NCI-H345 (cell line): ENCODE data around the gene ZBTB39.
"Not testable (repeated sequence)": the region's sequence is repeated elsewhere in the genome, so short reads cannot be mapped to it uniquely, and the experiment has no call there.

Experiments
- DNase-seq: peaks from one replicate; lab custom pipeline; 2025; lab: John Stamatoyannopoulos, UW

Gene ZBTB39

DNA sequence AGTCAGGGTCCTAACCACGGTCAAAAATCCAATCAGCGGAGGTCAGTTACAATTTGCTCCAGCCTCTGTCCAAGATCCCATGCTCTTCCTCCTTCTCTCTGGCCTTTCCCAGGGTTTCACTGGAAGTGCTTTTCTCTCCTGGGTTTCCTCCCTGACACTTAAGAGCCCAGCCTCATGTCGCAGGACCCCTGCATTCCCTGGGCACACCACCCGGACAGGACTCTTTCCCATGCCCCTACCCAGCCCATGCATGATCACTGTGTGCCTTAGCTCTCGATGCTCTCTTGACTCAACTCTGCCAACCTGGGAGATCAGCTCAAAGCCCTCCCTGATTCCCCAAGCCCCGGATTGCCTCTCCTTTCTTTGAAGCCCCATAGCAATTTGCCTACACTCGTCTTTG is 25.4 kb upstream of the ZBTB39 start:
- no peak for DNase-seq

DNA sequence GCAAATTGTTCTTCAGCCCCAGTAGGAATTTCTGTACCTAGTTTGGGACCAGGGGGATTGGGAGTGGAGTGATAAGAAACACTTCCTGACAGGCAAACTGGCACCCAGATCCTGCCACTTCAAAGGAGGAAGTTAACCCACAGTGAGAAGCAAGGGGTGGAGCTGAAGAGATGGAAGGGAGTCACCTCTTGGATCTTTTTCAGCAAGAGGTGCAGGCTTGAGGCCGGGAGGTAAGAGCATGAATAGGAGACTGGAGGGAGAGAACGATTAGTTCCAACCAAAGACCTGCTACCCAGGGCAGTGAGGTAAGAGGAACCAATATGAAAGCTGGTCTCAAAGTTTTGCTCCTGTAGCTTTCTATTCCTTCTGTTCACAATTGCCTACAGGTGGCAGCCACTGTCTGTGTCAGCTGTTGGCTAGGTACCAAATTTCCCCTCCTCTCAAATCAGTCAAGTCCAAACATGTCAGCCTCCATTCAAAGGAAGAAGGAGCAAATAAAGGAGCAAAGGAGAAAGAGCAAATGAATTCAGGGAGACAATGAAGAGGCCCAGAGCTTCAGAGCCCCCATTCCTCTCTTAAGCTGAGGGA is 24.9 kb upstream of the ZBTB39 start:
- peak; percentile 90 for DNase-seq

DNA sequence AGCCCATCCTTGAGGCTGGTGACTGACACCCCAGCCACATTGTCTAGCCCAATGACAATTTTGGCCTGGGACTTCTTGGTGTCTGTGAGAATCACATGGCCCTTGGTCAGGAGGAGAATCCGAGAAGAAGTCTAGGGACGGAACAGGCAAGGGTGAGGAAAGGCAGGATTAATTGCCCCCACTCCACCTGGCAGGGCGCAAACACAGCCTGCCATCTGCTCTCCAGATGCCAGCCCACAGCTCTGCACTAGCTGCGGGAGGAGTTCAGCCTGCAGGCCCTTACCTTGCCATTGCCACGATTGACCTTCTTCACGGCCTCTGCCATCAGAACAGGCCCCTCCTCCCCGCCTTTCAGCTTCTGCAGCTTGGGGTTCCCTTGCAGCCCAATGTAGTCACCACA is 23.1 kb upstream of the ZBTB39 start:
- no peak for DNase-seq

DNA sequence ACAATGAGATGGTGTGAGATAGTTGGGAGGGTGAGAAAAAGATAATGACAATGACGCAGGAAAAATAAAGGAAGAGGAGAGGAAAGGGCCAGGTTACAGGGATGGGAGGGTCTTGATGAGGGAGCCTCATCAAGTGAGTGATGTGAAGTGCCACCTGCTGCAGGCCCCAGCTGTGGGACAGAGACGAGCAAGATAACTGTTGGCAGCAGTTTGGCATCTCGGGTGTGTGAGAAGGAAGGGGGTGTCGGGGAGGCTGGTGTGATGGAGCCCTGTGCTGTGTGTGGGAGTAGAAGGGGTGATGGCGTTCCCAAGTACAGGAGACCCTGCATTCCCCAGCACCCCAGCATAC is 21.4 kb upstream of the ZBTB39 start:
- DNase-seq, result peak; percentile 8

DNA sequence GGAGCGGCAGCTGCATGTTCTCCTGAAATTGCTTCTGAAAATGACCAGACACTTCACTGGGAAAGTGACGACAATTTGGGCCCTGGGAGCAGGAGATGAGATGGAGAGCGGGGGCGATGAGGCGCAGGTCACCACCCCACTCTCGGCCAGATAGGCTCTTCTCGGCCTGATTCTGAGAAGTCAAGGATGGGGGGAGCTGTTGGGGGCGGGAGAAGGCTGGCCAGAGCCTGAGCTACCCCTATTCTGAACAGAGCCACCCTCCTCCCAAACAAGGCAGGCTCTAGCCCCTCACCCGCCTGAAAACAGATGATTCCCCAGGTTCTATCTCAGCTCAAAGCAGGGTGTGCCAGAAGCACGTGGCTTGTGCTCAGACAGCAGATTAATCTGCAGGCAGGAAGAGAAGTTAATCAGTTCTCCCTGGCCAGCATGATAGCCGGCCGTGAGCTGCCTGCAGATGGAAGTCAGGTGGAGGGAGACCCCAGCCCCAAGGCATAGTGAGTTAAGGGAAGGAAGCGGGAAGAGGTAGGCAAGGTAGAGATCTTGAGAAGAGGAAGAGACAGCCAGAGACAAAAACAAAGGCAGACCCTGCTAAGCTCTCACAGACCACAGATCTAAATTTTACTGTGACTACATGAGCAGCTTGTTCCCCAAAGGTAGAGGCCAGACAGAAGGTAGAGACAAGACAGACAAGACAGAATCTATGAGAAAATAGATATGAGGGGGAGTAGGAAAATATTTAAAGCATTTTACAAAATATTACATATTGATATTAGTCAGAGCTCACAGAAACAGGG is 20.9 kb upstream of the ZBTB39 start:
- no peak for DNase-seq

DNA sequence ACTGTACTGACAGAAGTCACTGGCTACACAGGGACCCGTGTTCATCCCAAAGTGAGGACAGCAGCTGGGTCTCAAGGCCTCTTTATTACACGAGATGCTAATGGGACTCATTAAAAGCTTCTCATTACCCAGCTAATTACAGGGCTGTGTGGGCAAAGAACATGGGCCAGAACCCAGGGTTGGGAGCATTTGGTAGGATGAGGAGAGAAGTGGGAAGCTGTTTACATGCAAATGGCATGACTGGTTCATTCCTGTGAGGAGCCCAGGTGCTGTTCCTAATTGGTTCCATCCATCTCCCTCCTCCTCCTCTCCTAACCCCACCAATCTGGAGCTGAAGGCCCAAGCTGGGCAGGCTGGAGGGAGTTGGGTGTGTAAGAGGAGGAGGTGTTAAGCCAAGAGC is 18.9 kb upstream of the ZBTB39 start:
- no peak for DNase-seq

DNA sequence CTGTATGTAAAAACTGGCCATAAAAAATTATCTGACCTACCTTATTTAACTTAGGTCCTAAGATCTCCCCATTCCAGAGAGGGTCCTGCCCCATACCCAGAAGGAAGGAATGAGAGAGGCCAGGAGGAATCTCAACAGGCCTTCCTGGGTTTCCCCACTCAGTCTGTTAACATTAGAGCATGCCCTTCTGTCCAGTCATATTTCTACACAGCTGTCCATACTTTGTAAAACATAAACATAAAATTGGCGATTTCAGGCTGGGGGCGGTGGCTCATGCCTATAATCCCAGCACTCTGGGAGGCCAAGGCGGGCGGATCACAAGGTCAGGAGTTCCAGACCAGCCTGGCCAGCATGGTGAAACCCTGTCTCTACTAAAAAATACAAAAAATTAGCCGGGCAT is 16.0 kb upstream of the ZBTB39 start:
- DNase-seq, result not testable (repeated sequence)

DNA sequence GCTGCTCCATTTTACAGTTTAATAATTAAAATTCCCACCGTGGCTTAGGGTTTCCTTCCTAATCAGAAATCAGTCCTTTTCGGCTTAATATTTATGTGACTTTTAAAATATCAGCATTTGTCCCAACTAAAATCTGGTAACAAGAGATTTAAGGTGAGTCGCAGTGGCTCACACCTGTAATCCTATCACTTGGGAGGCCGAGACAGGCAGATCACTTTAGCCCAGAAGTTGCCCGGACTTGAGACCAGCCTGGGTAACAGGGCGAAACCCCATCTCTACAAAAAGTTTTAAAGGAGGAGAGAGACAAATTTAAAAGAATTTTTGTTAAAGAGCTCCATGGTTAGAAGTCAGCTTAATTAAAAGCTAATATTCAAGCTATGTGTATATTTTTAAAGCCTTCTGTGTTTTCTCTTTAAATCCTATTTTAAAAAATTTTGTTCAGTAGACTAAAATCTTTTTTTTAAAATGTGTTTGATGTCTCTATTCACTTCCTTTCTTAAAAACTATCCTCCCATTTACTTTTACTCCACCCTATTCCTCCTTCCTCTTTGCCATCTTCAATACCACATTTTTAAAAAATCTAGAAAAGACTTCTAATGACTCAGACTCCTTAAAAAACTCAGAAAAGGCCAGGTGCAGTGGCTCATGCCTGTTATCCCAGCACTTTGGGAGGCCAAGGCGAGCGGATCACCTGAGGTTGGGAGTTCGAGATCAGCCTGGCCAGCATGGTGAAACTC is 13.8 kb upstream of the ZBTB39 start:
- DNase-seq, result no peak

DNA sequence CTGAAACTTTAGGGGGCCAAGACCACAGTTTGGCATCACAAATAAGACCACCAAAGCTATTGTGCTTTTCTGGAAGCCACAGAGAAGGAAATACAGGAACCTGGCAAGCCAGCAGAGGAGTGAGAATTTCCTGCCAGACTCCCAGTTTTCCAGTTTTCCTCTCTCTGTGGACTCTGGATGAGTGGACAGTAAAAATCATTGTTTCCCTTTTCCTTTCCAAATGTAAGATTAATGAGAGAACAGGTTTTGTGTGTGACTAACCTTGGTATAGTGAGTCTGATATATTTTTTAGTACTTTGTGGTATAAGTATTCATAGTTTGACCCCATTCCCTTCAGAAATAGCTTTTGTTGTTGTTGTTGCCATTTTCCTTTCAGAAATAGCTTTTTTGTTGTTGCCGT is 12.6 kb upstream of the ZBTB39 start:
- DNase-seq, result no peak

DNA sequence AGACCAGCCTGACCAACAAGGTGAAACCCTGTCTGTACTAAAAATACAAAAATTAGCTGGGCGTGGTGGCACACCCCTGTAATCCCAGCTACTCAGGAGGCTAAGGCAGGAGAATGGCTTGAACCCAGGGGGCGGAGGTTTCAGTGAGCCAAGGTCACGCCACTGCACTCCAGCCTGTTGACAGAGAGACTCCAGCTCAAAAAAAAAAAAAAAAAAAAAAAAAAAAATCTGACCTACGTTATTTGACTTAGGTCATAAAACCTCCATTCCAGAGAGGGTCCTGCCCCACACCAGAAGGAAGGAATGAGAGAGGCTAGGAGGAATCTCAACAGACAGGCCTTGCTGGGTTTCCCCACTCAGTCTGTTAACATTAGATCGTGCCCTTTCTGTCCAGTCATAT is 12.0 kb upstream of the ZBTB39 start:
- DNase-seq, result not testable (repeated sequence)

DNA sequence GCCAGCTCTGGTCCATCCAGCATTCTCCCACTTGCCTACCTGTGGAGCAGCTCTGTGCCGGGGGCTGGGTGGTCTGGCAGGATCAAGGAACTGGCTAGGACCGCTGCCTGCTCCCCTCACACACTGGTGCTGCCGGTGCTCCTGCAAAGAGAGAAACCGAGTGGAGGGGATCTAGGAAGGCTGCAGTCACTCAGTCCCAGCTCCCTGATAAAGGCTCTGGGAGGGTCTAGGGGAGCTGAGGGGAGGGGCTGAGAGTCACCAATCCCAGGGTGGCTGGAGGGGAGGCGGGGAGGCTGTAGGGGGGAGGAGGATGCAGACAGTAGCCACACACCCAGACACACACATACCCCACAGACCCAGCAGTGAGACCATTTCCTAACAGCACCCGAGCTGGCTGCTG is 10.0 kb upstream of the ZBTB39 start, which contains the start of gene TAC3:
TSS of gene TAC3 (minus strand) at position 182 of the 400 bp plus-strand sequence. CDS start 732 bp downstream, outside the sequence.
- no peak for DNase-seq

DNA sequence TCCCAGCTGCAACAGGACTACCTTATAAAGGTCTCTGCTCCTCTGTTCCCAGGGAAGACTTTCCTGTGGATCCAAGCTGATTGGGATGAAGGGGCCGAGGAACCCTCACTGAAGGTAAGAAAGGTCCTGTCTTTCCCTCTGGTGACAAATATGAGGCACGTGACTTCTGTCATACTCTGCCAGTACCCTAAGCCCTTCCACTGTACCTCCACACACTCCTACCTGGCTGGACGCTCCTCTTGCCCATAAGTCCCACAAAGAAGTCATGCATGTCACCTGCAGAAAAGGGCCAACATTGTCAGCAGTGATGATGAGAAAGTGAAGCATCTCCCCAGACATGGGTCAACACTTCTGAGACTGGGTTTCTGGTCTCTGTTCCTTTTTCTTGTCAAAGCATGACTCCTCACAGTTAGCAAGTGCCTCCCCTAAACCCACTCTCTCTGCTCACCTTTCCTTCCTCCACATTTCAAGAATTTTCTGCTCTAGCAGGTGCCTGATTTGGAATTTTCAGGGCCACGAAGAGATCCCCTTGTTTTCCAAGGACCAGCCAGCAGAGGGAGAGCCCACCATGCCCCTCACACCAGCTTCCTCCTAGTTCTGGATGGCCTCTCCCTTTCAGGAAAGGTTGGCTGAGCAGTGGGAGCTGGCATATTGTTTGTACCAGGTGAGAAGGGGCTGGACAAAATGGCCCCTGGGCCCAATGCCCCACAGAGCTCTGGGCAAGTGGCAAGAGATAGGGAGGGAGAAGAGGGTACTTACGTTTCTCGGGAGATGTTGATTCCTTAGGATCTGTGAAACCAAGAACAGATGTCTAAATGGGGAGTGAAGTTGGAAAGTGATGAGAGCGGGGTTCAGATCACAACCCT is 6.5 kb upstream of the ZBTB39 start:
- DNase-seq, result no peak

DNA sequence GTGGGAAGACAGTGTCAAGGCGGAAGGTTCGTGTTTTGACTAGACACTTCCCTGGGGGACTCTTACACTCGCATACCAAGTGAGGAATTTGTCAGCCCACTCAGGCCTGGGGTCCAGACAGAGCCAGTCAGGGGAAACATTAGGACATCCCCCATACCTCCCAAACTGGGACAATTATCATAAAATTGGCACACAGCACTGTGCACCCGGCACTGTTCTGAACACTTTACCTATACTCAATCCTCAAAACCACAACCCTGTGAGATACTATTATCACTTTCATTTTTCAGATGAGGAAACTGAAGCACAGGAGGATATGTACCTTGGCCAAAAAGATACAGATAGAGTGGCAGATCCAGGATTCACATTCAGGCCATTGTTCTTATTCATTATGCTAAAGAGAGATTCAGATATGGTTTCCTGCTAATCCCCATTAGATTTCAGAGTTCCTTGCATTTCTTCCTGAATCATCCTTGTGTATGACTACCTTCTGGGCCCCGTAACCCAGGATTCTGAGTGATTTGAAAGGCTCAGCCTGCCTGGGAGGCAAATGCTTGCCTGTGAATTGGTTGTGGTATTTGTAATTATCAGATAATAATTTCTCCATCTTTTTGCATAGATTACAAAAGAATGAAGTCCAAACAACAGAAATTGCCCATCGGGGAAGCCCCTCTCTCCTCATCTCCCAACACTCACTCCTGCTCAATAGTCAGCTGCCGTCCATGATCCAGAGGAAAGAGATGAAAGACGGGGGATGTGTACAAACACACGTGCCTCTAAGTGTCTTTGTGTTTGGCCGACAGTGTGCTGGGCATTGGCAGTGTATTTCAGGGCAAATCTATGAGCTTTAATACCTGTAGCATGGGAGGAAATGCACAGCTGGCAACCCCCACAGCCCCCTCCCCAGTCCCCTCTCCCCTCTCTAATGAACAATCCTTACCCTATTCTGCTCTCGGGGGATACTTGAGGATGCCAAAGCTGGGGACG is 5.4 kb upstream of the ZBTB39 start:
- no peak for DNase-seq

DNA sequence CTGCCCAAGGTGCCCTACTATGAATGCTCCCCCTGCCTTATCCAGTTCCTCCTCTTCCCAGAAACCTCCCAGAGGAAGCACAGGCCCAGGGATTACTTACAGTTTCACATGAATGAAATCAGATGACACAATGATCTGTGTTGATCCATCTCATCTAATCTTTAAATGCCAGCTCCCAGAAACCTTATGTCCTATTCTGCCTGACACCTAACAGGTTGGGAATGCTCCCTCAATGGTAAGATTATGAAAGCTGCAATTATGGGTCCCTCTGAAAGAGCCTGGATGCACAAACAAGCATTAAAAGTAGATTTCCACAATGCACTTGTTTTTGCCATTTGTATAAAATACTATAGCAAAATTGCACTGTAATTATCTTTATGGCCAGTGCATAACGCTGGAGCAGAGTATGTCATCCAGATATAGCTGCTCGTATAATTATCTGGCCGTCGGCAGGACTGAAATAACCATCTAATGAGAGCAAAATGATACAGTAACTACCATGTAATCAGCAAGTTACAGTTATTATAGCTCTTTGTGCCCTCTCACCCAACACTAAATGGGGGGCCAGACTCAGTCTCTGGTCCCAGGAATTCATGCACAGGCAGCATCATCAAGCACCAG is 4.4 kb upstream of the ZBTB39 start:
- no peak for DNase-seq

DNA sequence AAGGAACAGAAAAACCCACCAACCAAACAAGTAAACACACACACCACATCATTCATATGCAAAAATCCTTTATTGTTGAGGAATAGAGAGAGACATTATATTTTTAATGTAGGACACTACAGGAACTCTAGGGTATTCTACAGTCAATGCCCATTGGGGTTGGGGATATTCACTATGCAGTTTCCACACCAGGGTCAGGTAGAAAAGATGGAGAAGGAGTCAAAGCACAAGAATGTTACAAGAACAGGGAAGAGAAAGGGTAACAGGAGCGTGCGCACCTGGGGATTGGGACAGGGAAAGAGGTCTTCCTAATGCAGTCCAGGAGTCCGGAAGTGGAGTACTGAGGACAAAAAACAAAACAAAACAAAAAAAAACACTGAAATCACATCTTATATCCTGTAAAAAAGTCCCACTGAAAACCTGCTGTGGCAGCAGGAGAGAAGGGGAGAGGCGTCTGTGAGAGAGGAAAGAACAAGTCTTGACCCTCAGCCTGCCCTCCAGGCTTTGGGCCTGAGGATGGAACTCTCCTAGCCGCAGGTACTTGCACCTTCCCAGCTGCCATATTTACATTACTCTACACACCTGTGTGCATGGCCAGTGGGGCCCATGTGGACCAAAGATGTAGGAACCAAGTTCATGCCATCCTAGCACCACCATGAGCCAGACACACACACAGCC is 3.7 kb upstream of the ZBTB39 start:
- no peak for DNase-seq

DNA sequence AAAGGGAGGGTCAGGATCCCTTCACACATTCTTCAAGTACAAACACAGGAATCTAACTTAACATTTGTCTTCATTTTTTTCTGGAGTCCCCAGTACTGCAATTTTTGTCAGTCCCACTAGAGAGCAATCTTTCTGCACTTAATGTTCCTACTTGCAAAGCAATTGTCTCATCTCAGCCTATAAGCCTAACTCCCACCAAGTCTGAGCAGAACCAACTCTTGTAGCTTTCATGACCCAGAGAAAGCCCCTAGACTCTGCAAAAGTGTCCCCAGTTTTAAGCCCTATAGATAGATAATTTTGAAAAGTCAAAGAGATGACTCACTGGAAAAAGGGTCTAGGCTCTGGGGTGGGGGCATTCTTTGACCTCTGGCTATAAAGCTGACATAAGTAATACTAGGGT is 1.8 kb upstream of the ZBTB39 start:
- peak; percentile 53 for DNase-seq

DNA sequence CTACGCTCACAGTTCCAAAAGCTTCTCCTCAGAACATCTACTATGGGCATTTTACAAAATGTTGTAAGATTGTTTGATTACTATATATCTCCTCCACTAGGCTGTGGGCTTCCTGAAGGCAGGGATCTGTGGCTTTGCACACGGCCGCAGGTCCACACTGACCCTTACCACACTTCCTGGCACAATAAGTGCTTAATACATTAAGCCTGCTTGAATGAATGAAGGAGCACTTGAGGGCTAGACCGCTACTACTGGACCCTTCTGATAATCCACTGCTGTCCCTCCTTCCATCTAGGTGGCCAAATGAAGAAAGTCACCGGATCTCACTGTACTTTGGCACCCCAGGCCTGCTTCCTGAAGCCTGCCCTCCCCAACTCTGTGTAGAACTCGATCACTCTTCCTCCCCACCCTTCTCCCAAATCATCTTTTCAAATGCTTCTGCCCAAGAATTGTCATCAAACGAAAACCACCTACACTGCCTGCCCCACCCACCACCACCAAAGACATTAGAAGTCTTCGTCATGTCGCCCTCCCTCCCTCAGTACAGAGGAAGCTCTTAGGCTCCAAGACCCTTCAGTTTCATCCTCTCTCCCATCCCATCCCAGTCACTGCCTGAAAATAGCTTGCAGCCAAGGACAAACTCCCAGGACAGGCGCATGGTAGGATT is 596 bp upstream of the ZBTB39 start:
- DNase-seq, result no peak

DNA sequence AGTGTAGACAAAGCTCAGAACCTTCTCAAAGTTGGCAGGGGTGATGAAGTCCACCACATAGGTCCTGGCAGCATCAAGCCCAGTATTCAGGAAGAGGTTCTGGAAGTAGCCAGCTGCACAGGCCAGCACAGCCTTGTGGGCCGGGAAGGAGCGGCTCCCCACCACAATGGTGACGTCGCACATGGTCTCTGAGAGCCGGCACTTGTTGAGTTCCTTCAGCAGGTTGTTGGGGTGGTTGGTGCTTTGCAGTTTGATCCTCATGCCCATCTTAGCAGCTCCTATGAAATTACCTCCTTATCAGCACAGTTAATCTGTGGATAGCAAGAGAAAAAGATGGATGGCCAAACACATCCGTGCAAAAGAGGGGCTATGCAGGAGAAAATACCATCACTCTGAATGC is 1.7 kb downstream of the ZBTB39 start:
- DNase-seq, result no peak

DNA sequence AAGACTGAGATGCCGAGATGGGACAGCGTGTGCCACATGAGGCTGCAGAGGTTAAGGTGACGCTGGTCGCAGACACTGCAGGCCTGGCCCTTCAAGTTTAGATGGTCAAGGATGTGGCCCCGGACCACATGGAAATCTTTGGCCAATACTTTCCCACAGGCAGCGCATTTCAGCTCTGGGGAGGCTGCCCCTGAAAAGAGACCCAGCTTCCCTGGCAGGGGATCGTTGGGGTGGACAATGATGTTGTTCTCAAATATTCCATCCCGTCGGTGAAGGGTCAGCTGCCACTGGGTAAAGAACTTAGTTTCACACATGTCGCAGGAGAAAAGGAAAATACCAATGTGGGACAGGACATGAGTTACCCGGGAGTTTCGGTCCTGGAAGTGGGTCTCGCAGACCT is 3.0 kb downstream of the ZBTB39 start:
- DNase-seq, result no peak
